ENCODE data around the gene PCNX1.
"Not testable (repeated sequence)": the region's sequence is repeated elsewhere in the genome, so short reads cannot be mapped to it uniquely, and the experiment has no call there.

The PCNX1 gene

DNA sequence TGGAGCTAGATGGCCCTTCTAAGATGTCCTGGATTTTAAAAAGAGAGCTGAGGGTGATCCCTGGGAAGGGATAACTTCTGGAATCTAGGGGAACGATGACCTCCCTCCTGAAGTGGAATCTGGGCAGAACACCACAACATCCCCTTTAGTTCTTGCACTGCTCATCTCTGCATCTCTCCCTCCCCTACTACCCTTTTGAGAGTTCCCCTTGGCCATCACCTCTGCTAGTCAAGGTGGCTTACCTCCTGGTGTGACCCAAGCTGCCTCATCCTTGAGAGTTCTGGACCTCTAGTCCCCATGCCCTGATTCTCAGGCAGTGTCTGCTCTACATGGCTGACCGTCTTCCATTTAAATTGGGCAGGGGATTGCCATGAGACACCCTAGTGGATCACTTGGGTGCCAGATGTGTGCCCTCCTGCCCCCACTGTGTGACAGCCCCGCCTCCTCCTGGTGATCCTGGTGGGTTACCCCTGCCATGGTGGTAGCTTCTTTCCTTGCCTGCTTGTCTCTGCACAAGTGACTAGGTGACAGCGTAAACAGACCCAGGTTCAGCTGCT lies 216.4 kb downstream of the PCNX1 start:
- Histone ChIP-seq H3K27ac (replicated peaks) (no peak overlapping the region), H3K27me3 (ENCODE audit: insufficient read depth, poor library complexity, severe bottlenecking) (no peaks in the 10 kb centered on the region), H3K4me3 (replicated peaks; ENCODE audit: insufficient read depth, low read length) (no peak overlapping the region)
- TF ChIP-seq POLR2AphosphoS5 (IDR thresholded peaks at IDR 0.05; ENCODE audit: low read depth), result no peak
- no peak for TF ChIP-seq SPI1 (IDR thresholded peaks at IDR 0.05; ENCODE audit: borderline replicate concordance, low read depth)
- TF ChIP-seq, protein P1, sequence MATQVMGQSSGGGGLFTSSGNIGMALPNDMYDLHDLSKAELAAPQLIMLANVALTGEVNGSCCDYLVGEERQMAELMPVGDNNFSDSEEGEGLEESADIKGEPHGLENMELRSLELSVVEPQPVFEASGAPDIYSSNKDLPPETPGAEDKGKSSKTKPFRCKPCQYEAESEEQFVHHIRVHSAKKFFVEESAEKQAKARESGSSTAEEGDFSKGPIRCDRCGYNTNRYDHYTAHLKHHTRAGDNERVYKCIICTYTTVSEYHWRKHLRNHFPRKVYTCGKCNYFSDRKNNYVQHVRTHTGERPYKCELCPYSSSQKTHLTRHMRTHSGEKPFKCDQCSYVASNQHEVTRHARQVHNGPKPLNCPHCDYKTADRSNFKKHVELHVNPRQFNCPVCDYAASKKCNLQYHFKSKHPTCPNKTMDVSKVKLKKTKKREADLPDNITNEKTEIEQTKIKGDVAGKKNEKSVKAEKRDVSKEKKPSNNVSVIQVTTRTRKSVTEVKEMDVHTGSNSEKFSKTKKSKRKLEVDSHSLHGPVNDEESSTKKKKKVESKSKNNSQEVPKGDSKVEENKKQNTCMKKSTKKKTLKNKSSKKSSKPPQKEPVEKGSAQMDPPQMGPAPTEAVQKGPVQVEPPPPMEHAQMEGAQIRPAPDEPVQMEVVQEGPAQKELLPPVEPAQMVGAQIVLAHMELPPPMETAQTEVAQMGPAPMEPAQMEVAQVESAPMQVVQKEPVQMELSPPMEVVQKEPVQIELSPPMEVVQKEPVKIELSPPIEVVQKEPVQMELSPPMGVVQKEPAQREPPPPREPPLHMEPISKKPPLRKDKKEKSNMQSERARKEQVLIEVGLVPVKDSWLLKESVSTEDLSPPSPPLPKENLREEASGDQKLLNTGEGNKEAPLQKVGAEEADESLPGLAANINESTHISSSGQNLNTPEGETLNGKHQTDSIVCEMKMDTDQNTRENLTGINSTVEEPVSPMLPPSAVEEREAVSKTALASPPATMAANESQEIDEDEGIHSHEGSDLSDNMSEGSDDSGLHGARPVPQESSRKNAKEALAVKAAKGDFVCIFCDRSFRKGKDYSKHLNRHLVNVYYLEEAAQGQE (IDR thresholded peaks at IDR 0.05; ENCODE audit: insufficient replicate concordance, low read depth), result no peak
- TF ChIP-seq GABPA (IDR thresholded peaks at IDR 0.05; ENCODE audit: low read depth), result no peak
- TF ChIP-seq, protein P2, sequence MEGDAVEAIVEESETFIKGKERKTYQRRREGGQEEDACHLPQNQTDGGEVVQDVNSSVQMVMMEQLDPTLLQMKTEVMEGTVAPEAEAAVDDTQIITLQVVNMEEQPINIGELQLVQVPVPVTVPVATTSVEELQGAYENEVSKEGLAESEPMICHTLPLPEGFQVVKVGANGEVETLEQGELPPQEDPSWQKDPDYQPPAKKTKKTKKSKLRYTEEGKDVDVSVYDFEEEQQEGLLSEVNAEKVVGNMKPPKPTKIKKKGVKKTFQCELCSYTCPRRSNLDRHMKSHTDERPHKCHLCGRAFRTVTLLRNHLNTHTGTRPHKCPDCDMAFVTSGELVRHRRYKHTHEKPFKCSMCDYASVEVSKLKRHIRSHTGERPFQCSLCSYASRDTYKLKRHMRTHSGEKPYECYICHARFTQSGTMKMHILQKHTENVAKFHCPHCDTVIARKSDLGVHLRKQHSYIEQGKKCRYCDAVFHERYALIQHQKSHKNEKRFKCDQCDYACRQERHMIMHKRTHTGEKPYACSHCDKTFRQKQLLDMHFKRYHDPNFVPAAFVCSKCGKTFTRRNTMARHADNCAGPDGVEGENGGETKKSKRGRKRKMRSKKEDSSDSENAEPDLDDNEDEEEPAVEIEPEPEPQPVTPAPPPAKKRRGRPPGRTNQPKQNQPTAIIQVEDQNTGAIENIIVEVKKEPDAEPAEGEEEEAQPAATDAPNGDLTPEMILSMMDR (IDR thresholded peaks at IDR 0.05; ENCODE audit: insufficient read depth, low read length), result no peak
- no peak for DNase-seq (ENCODE audit: low read depth in 1 of 2, low spot score in 1 of 2)

DNA sequence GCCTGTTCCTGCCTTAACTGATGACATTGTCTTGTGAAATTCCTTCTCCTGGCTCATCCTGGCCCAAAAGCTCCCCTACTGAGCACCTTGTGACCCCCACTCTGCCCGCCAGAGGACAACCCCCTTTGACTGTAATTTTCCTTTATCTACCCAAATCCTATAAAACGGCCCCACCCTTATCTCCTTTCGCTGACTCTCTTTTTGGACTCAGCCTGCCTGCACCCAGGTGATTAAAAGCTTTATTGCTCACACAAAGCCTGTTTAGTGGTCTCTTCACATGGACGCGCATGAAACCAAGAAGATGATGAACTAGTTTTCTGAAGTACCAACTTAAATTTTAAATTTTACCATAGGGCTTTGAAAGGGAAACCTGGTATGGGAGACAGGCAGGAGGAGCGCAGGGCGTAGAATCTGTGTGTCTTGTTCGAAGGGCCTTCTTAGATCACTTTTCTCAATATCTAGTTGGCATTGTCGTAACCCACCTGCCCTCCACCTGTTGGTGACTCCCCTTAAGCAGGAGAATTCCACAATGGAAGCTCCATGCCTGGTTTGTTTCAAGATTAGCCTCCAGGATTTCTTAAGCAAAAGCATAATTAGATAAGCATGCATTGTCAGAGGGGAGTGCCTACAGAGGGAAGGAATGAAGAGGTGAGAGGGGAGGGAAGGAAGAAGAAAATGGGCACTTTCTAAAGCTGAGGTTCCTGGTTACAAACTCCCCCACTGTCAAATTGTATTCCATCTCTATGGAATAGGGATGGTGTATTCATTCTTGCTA lies 222.6 kb downstream of the PCNX1 start:
- not testable (repeated sequence) for H3K27ac ChIP-seq (replicated peaks); H3K27me3 ChIP-seq (ENCODE audit: insufficient read depth, poor library complexity, severe bottlenecking); H3K4me3 ChIP-seq (replicated peaks; ENCODE audit: insufficient read depth, low read length); DNase-seq (ENCODE audit: low read depth in 1 of 2, low spot score in 1 of 2)

DNA sequence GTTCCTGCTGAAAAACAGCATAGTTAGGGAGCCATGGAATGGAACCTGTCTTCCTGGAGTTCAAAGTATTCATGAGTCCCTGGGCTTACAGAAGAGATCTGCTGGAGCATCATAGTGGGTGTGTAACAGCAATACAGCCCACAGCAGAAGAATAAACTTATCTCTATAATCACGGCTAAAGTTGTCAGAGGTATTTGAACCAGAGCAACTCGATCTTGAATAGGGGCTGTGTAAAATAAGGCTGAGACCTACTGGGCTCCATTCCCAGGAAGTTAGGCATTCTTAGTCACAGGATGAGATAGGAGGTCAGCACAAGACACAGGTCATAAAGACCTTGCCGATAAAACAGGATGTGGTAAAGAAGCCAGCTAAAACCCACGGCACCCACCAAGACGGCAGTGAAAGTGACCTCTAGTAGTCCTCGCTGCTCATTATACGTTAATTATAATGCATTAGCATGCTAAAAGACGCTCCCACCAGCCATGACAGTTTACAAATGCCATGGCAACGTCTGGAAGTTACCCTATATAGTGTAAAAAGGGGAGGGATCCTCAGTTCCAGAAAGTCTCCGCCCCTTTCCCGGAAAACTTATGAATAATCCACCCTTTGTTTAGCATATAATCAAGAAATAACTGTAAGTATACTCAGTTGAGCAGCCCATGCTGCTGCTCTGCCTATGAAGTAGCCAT lies 223.4 kb downstream of the PCNX1 start:
- no peak overlapping the region for H3K27ac ChIP-seq (replicated peaks)
- TF ChIP-seq GABPA (IDR thresholded peaks at IDR 0.05; ENCODE audit: low read depth), result no peak
- TF ChIP-seq, protein P2 (IDR thresholded peaks at IDR 0.05; ENCODE audit: insufficient read depth, low read length), result no peak
- H3K4me3 ChIP-seq (replicated peaks; ENCODE audit: insufficient read depth, low read length), result no peak overlapping the region
- no peaks in the 10 kb centered on the region for H3K27me3 ChIP-seq (ENCODE audit: insufficient read depth, poor library complexity, severe bottlenecking)
- no peak for DNase-seq (ENCODE audit: low read depth in 1 of 2, low spot score in 1 of 2)

DNA sequence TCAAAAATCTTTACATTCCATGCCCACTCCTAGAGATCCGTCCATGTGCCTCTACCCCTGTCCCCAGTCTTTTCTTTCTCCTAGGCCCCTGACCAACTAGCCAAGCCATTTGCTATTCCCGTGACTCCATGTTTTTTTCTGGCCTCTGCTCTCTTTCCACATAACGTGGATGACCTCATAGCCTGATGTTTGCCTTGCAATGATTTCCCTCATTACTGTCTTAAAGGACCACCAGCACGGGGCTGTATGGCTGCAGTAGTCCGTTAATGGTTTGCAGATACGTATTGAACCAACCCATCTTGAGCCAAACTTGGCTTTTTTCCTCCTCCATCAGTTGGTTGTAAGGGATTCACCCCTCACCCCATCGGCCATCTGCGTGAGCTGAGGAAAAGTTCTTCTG lies 226.0 kb downstream of the PCNX1 start:
- Histone ChIP-seq H3K27me3 (ENCODE audit: insufficient read depth, poor library complexity, severe bottlenecking) (no peaks in the 10 kb centered on the region), H3K27ac (replicated peaks) (no peak overlapping the region), H3K4me3 (replicated peaks; ENCODE audit: insufficient read depth, low read length) (no peak overlapping the region)
- no peak for DNase-seq (ENCODE audit: low read depth in 1 of 2, low spot score in 1 of 2)
- TF ChIP-seq SPI1 (IDR thresholded peaks at IDR 0.05; ENCODE audit: borderline replicate concordance, low read depth) (no peak), GABPA (IDR thresholded peaks at IDR 0.05; ENCODE audit: low read depth) (no peak), POLR2AphosphoS5 (IDR thresholded peaks at IDR 0.05; ENCODE audit: low read depth) (no peak)
- TF ChIP-seq, protein P2 (IDR thresholded peaks at IDR 0.05; ENCODE audit: insufficient read depth, low read length), result no peak
- TF ChIP-seq, protein P1 (IDR thresholded peaks at IDR 0.05; ENCODE audit: insufficient replicate concordance, low read depth), result no peak
